GM12891 (cell line): ENCODE data around the gene SCNN1G.

Experiments
- DNase-seq: peaks from one replicate; pipeline ENCODE4 v3.0.0; 2011; ENCODE audit warnings: low spot score; ENCODE audit not compliant: insufficient read length
- FAIRE-seq: peaks from 2 replicates; lab custom pipeline; 2011; peaks lifted over from hg19 to GRCh38; lab: Jason Lieb, UNC
- PAX5 ChIP-seq: IDR thresholded peaks from 2 replicates; pipeline ENCODE4 v1.6.1; 2011; ENCODE audit warnings: low read length, moderate library complexity, mild to moderate bottlenecking; ENCODE audit not compliant: insufficient read depth, severe bottlenecking
- POLR2A ChIP-seq: IDR thresholded peaks from 2 replicates; pipeline ENCODE4 v1.6.1; 2011; ENCODE audit warnings: low read depth, low read length, control low read depth
- POLR2AphosphoS5 ChIP-seq: IDR thresholded peaks from 2 replicates; pipeline ENCODE4 v1.6.1; 2011; ENCODE audit warnings: low read depth, low read length, control low read depth
- POU2F2 ChIP-seq: IDR thresholded peaks from 2 replicates; pipeline ENCODE4 v1.6.1; 2011; ENCODE audit warnings: low read depth, mild to moderate bottlenecking, control low read depth, low read length, moderate library complexity
- SPI1 ChIP-seq: IDR thresholded peaks from 2 replicates; pipeline ENCODE4 v1.6.1; 2011; ENCODE audit warnings: low read depth, low read length, control low read depth
- TAF1 ChIP-seq: IDR thresholded peaks from 2 replicates; pipeline ENCODE4 v1.6.1; 2011; ENCODE audit warnings: low read depth, low read length, control low read depth

SCNN1G gene

GRCh38 chr16:23255000-23255399, 72.5 kb downstream of the SCNN1G start:
- FAIRE-seq: no peak
- DNase-seq: no peak
- TF ChIP-seq POLR2AphosphoS5 (no peak), PAX5 (no peak), SPI1 (no peak), TAF1 (no peak), POLR2A (no peak), POU2F2 (no peak)

DNA sequence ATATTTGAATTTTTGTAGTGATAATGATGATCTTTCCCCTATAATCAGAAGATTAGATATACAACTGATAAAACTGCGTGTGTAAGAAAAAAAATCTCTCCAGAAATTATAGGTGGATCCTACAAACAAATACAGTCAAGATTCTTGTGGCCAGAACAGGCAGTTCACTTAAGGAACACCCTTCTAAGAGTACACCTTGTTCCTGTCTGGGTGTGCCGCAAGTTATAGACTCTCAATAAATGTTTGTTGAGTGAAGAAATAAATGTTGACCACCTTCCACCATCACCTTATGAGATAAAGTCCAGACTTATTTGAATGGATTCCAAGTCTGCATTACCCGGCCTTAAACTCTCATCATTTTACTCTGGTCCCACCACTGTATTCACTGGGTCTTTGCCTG, 73.9 kb downstream of the SCNN1G start:
- no peak for FAIRE-seq
- DNase-seq: no peak
- TF ChIP-seq SPI1 (no peak), POLR2A (no peak), POLR2AphosphoS5 (no peak), PAX5 (no peak), POU2F2 (no peak), TAF1 (no peak)

DNA sequence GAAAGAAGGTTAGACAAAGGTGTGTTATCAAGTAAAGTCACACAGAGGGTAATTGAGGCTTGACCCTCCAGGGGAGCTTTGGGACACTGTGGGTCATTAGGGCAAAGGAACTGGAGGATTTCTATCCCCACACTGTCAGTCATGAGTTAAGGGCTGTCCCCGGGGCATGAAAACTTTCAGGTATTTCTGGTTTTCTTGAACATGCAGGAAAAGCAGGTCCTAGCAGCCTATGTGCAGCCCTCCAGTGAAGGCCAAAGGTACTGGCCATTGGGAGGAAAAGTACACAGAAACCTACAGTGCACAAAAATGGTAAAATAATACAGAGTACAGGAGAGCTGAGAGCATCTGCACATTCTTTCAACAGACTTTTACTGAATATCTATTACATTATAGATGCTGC, 75.1 kb downstream of the SCNN1G start:
- FAIRE-seq (no peak), DNase-seq (no peak)
- TF ChIP-seq TAF1 (no peak), POLR2A (no peak), POLR2AphosphoS5 (no peak), POU2F2 (no peak), PAX5 (no peak), SPI1 (no peak)

- FAIRE-seq: no peak
- no peak for DNase-seq
- TF ChIP-seq POU2F2 (no peak), TAF1 (no peak), POLR2AphosphoS5 (no peak), PAX5 (no peak)
Observed at GRCh38 chr16:23258919-23259237, 76.3 kb downstream of the SCNN1G start.
